GM12878 (cell line): ENCODE results near the gene TMEM45A. TPM values are rescaled to one million over a fixed set of nuclear protein-coding genes. Genes with fewer than 3 reads are reported as not detected.
"Not testable (repeated sequence)": the region's sequence is repeated elsewhere in the genome, so short reads cannot be mapped to it uniquely, and the experiment has no call there.

ENCODE experiments used
- ATAC-seq: fragments of 200-7000 bp; cut with Tn5 transposase; 3 replicates; pipeline ENCODE4 v1.9.1; 2020; ENCODE audit warnings: mild to moderate bottlenecking, moderate library complexity
- BruUV-seq: library from RNA; stranded (reverse); fragments of 400-500 nt; replicated peaks from 2 replicates; lab custom pipeline; 2021; lab: Mats Ljungman, UMichigan
- CTCF ChIA-PET: fragments of 300-600 bp; sonication (Branson Sonifier 250); formaldehyde crosslinking; extraction: SDS; loops from one replicate; lab custom pipeline; 2021; ENCODE audit warnings: inconsistent platforms; lab: Yijun Ruan, JAX
- POLR2A ChIA-PET: fragments of 350-600 bp; formaldehyde crosslinking; extraction: SDS; loops from one replicate; lab custom pipeline; 2021; ENCODE audit warnings: inconsistent platforms; lab: Charles Lee
- RAD21 ChIA-PET: fragments of 300-600 bp; sonication (Branson Sonifier 250); formaldehyde crosslinking; loops from one replicate; lab custom pipeline; 2023; ENCODE audit warnings: antibody characterized with exemption; ENCODE audit not compliant: unreplicated experiment; lab: Charles Lee
- SMC1A ChIA-PET: fragments of 300-600 bp; sonication (Branson Sonifier 250); formaldehyde crosslinking; loops from one replicate; lab custom pipeline; 2023; ENCODE audit not compliant: unreplicated experiment, uncharacterized antibody; lab: Charles Lee
- DNase-seq: peaks from one replicate; pipeline ENCODE4 v3.0.0-alpha.2; 2011; ENCODE audit warnings: low read depth, low spot score
- FAIRE-seq: peaks from 3 replicates; lab custom pipeline; 2011; peaks lifted over from hg19 to GRCh38; lab: Jason Lieb, UNC
- H2AFZ ChIP-seq: 2 replicates; pipeline ENCODE4 v1.6.0; 2011; ENCODE audit warnings: low read depth, low read length, control low read depth; ENCODE audit not compliant: control insufficient read depth
- H3K27ac ChIP-seq: 2 replicates; pipeline ENCODE4 v1.5.1; 2011; ENCODE audit warnings: control low read depth; ENCODE audit not compliant: control insufficient read depth, insufficient read depth
- H3K27me3 ChIP-seq, 2 experiments: replicated peaks in 1 of 2; 2 replicates each; pipeline versions ENCODE4 v1.6.0 to v1.6.1; 2011; ENCODE audit warnings: low read length in 1 of 2; ENCODE audit not compliant: control insufficient read depth in 2 of 2, insufficient read depth in 2 of 2
- H3K36me3 ChIP-seq, 2 experiments: 2 replicates each; pipeline ENCODE4 v1.5.1; 2011; ENCODE audit warnings: low read length in 1 of 2; ENCODE audit not compliant: control insufficient read depth in 2 of 2, insufficient read depth in 2 of 2
- H3K4me1 ChIP-seq: 2 replicates; pipeline ENCODE4 v1.6.1; 2011; ENCODE audit warnings: mild to moderate bottlenecking, low read length, moderate library complexity, mixed read lengths; ENCODE audit not compliant: control insufficient read depth, insufficient read depth
- H3K4me2 ChIP-seq: 2 replicates; pipeline ENCODE4 v1.6.0; 2011; ENCODE audit warnings: control low read depth; ENCODE audit not compliant: control insufficient read depth, insufficient read depth
- H3K4me3 ChIP-seq: fragments of 200-600 bp; sonication (generic); 2 replicates; pipeline ENCODE4 v1.5.1; 2016
- H3K79me2 ChIP-seq: 2 replicates; pipeline ENCODE4 v1.6.0; 2011; ENCODE audit warnings: low read length; ENCODE audit not compliant: control insufficient read depth, insufficient read depth
- H3K9ac ChIP-seq: 2 replicates; pipeline ENCODE4 v1.8.0; 2011; ENCODE audit warnings: low read length, control low read depth, mixed read lengths; ENCODE audit not compliant: control insufficient read depth, insufficient read depth
- H3K9me3 ChIP-seq: replicated peaks from 3 replicates; pipeline ENCODE4 v1.5.1; 2011; ENCODE audit warnings: mild to moderate bottlenecking, low read length; ENCODE audit not compliant: control insufficient read depth, insufficient read depth
- H4K20me1 ChIP-seq: 2 replicates; pipeline ENCODE4 v1.6.0; 2011; ENCODE audit not compliant: control insufficient read depth, insufficient read depth
- BRCA1 ChIP-seq: IDR thresholded peaks from 2 replicates; pipeline ENCODE4 v1.6.1; 2011; ENCODE audit warnings: low read depth, low read length, improper control_type of control experiment
- EGR1 ChIP-seq, 2 experiments: IDR thresholded peaks; 1 replicate in 1 of 2; 2 replicates in 1 of 2; pipeline ENCODE4 v1.6.1; 2011 to 2012; ENCODE audit warnings: low read depth in 2 of 2, low read length in 2 of 2, borderline replicate concordance in 1 of 2, mild to moderate bottlenecking in 1 of 2, moderate library complexity in 1 of 2
- FOXM1 ChIP-seq: IDR thresholded peaks from 2 replicates; pipeline ENCODE4 v1.6.1; 2012; ENCODE audit warnings: low read depth, mild to moderate bottlenecking, inconsistent platforms, low read length, moderate library complexity
- GATAD2B ChIP-seq: fragments of 450-650 bp; conservative IDR thresholded peaks from 2 replicates; pipeline ENCODE4 v1.6.1; 2017; ENCODE audit warnings: low read depth, mild to moderate bottlenecking, moderate library complexity
- HCFC1 ChIP-seq: fragments of 150-350 bp; IDR thresholded peaks from 2 replicates; pipeline ENCODE4 v1.6.1; 2014; ENCODE audit warnings: low read length
- LARP7 ChIP-seq: fragments of 450-650 bp; IDR thresholded peaks from 2 replicates; pipeline ENCODE4 v1.6.1; 2017; ENCODE audit warnings: mild to moderate bottlenecking
- MAX ChIP-seq: IDR thresholded peaks from 2 replicates; pipeline ENCODE4 v1.6.1; 2012; ENCODE audit warnings: low read depth, low read length, improper control_type of control experiment
- MEF2A ChIP-seq: IDR thresholded peaks from 2 replicates; pipeline ENCODE4 v1.6.1; 2011; ENCODE audit warnings: low read depth, mild to moderate bottlenecking, low read length, moderate library complexity; ENCODE audit not compliant: insufficient read depth
- MTA2 ChIP-seq: fragments of 450-650 bp; IDR thresholded peaks from 2 replicates; pipeline ENCODE4 v1.6.1; 2016; ENCODE audit warnings: low read depth, mild to moderate bottlenecking, moderate library complexity
- NFYB ChIP-seq: IDR thresholded peaks from 2 replicates; pipeline ENCODE4 v1.6.1; 2011; ENCODE audit warnings: low read depth, mild to moderate bottlenecking, low read length, improper control_type of control experiment, moderate library complexity; ENCODE audit not compliant: insufficient read depth
- NRF1 ChIP-seq: conservative IDR thresholded peaks from 2 replicates; pipeline ENCODE4 v1.6.1; 2011; ENCODE audit warnings: mild to moderate bottlenecking, low read depth, low read length, improper control_type of control experiment
- PAX8 ChIP-seq: fragments of 450-650 bp; IDR thresholded peaks from 2 replicates; pipeline ENCODE4 v1.6.1; 2017; ENCODE audit warnings: mild to moderate bottlenecking, moderate library complexity
- PML ChIP-seq: IDR thresholded peaks from 2 replicates; pipeline ENCODE4 v1.6.1; 2012; ENCODE audit warnings: low read length, inconsistent platforms
- SIN3A ChIP-seq: IDR thresholded peaks from 2 replicates; pipeline ENCODE4 v1.6.1; 2012; ENCODE audit warnings: low read depth, low read length, improper control_type of control experiment
- SMARCA5 ChIP-seq: fragments of 450-650 bp; IDR thresholded peaks from 2 replicates; pipeline ENCODE4 v1.6.1; 2017; ENCODE audit warnings: mild to moderate bottlenecking
- SMC3 ChIP-seq: IDR thresholded peaks from 2 replicates; pipeline ENCODE4 v1.6.1; 2011; ENCODE audit warnings: low read length, improper control_type of control experiment, borderline replicate concordance
- TBL1XR1 ChIP-seq: IDR thresholded peaks from 2 replicates; pipeline ENCODE4 v1.6.1; 2012; ENCODE audit warnings: low read depth, low read length, improper control_type of control experiment
- WRNIP1 ChIP-seq: IDR thresholded peaks from 2 replicates; pipeline ENCODE4 v1.6.1; 2011; ENCODE audit warnings: low read depth, low read length, improper control_type of control experiment, borderline replicate concordance
- ZNF622 ChIP-seq: fragments of 450-650 bp; IDR thresholded peaks from 2 replicates; pipeline ENCODE4 v1.6.1; 2017; ENCODE audit warnings: mild to moderate bottlenecking, inconsistent platforms
- WGBS: methylation state at CpG from one replicate; pipeline ENCODE4 v1.1.6; 2016; ENCODE audit warnings: low lambda C conversion rate; ENCODE audit not compliant: insufficient replicate concordance, insufficient coverage; ENCODE audit errors: missing lambda C conversion rate; 5-methylcytosine and 5-hydroxymethylcytosine counted together
- in situ Hi-C: fragments of 300-500 bp; cut with MboI; formaldehyde crosslinking; loops from 9 replicates; pipeline ENCODE4 v1.14.3; 2018; ENCODE audit warnings: mixed read lengths
- intact Hi-C: fragments of 100-400 bp; cut with micrococcal nuclease; formaldehyde crosslinking; loops from one replicate; pipeline ENCODE4 v1.14.2; 2022; ENCODE audit not compliant: unreplicated experiment
- polyA plus RNA-seq, 11 experiments: library from polyadenylated mRNA; depleted of rRNA in 4 of 11; unstranded in 6 of 11; stranded (reverse) in 5 of 11; fragments of >200 nt; fragmentation: Nextera tagmentation in 4 of 11; fragmentation: Illumina TruSeq in 1 of 11; extraction: Ambion mirVana in 4 of 11; extraction: Trizol in 1 of 11; gene quantifications; 1 replicate in 1 of 11; 2 replicates in 10 of 11; pipeline versions ENCODE4 v1.2.1 to v1.2.3, GENCODE V29; 2011 to 2016; ENCODE audit warnings: inconsistent platforms in 2 of 11, missing spikeins in 2 of 11, low read depth in 1 of 11
- total RNA-seq, 4 experiments: library from RNA; depleted of rRNA in 3 of 4; stranded (reverse); fragments of >200 nt in 3 of 4; fragmentation: Illumina TruSeq in 1 of 4; extraction: Trizol in 1 of 4; gene quantifications; 2 replicates each; pipeline versions ENCODE4 v1.2.1 to v1.2.3, GENCODE V29; 2013 to 2021
- TF ChIP-seq, protein P1 (sequence below): IDR thresholded peaks from 2 replicates; pipeline ENCODE4 v1.6.1; 2011; ENCODE audit warnings: low read depth, low read length, improper control_type of control experiment, borderline replicate concordance

TMEM45A gene
- total and polyA plus RNA-seq, 10 of the 15 experiments (the other 5 are each of a cell fraction or from before 2014, with no cell fraction given) = 0.34 to 5.3 (median 0.83) TPM

GRCh38 chr3:100478521-100478920 is 13.9 kb upstream of the TMEM45A start:
- H3K9me3 ChIP-seq, H2AFZ ChIP-seq, RAD21 ChIA-PET, FAIRE-seq, SMC1A ChIA-PET, H3K27ac ChIP-seq, H3K4me2 ChIP-seq, POLR2A ChIA-PET, H3K4me3 ChIP-seq, BruUV-seq, intact Hi-C loops, H3K4me1 ChIP-seq, in situ Hi-C loops, H3K79me2 ChIP-seq, DNase-seq, H3K9ac ChIP-seq, H3K27me3 ChIP-seq, ATAC-seq, H4K20me1 ChIP-seq, H3K36me3 ChIP-seq: not testable (repeated sequence)
- 76% methylated on average over 5 of the region's 25 CpGs for WGBS
- CTCF ChIA-PET = interaction anchor here (2.1 kb wide), 1 partner anchor 16 kb away, joined by 6 read pairs; no protein-coding TSS in a partner anchor

DNA sequence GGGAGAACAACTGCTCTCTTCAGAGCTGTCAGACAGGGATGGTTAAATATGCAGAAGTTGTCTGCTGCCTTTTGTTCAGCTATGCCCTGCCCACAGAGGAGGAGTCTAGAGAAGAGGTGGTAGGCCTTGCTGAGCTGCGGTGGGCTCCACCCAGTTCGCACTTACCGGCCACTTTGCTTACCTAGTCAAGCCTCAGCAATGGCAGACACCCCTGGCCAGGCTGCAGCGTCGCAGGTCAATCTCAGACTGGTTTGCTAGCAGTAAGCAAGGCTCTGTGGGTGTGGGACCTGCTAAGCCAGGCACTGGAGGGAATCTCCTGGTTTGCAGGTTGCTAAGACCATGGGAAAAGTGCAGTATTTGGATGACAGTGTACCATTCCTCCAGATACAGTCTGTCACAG is 12.3 kb upstream of the TMEM45A start:
- H3K4me2 ChIP-seq = no peak overlapping the region
- H3K9ac ChIP-seq = no peak overlapping the region
- no TSS peak for BruUV-seq
- H3K36me3 ChIP-seq = no peaks in the 10 kb centered on the region
- H3K27me3 ChIP-seq = no peaks in the 10 kb centered on the region; a peak in 1 of 4 replicates
- H2AFZ ChIP-seq = no peak overlapping the region
- ChIA-PET CTCF (interaction anchor here (2.1 kb wide), 1 partner anchor 18 kb away, joined by 6 read pairs; no protein-coding TSS in a partner anchor), POLR2A (no interaction called here), SMC1A (interaction anchor here (0.6 to 2.1 kb wide), 3 partner anchors 12 to 17 kb away, joined by 3 to 7 read pairs (median 4); no protein-coding TSS in a partner anchor)
- 72% methylated on average over 5 of the region's 5 CpGs for WGBS
- no peak overlapping the region for H3K4me3 ChIP-seq
- H3K9me3 ChIP-seq = no peaks in the 10 kb centered on the region
- H3K79me2 ChIP-seq = no peaks in the 10 kb centered on the region
- intact Hi-C loops = no loop called here
- H4K20me1 ChIP-seq = no peaks in the 10 kb centered on the region
- no peak overlapping the region for H3K27ac ChIP-seq
- TF ChIP-seq MTA2 = no peak
- TF ChIP-seq, protein P1, sequence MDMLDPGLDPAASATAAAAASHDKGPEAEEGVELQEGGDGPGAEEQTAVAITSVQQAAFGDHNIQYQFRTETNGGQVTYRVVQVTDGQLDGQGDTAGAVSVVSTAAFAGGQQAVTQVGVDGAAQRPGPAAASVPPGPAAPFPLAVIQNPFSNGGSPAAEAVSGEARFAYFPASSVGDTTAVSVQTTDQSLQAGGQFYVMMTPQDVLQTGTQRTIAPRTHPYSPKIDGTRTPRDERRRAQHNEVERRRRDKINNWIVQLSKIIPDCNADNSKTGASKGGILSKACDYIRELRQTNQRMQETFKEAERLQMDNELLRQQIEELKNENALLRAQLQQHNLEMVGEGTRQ = no peak
- no peak for TF ChIP-seq BRCA1
- no peak for TF ChIP-seq TBL1XR1
- no peak for TF ChIP-seq NFYB
- TF ChIP-seq ZNF622 = no peak
- no peak for TF ChIP-seq PML
- TF ChIP-seq EGR1 (IDR thresholded peaks at IDR 0.05; ENCODE audit: borderline replicate concordance in 1 of 2, low read depth in 2 of 2, low read length in 2 of 2) = no peak
- TF ChIP-seq PAX8 = no peak
- no peak for TF ChIP-seq MEF2A
- TF ChIP-seq FOXM1 = no peak
- TF ChIP-seq LARP7 = no peak
- no peak for TF ChIP-seq MAX
- no peak for TF ChIP-seq SIN3A
- no peak for TF ChIP-seq HCFC1
- TF ChIP-seq WRNIP1 = no peak
- no peak for TF ChIP-seq NRF1
- no peak for TF ChIP-seq SMARCA5
- no peak for TF ChIP-seq GATAD2B
- TF ChIP-seq SMC3 = no peak
- TF ChIP-seq, all 136 proteins: peak for 0
- no peaks in the 10 kb centered on the region for H3K4me1 ChIP-seq
- ATAC-seq (no peak), DNase-seq (no peak), FAIRE-seq (no peak)
- RAD21 ChIA-PET = interaction anchor here (1.2 kb wide), 1 partner anchor 18 kb away, joined by 5 read pairs; no protein-coding TSS in a partner anchor
- in situ Hi-C loops = no loop called here
